GM19193 (cell line): ENCODE results near the gene ITCH.

Experiments
- POLR2A ChIP-seq: IDR thresholded peaks from 4 replicates; pipeline ENCODE4 v1.6.1; 2011; ENCODE audit not compliant: insufficient read depth, insufficient read length; ENCODE audit errors: extremely low read depth

Gene ITCH

DNA sequence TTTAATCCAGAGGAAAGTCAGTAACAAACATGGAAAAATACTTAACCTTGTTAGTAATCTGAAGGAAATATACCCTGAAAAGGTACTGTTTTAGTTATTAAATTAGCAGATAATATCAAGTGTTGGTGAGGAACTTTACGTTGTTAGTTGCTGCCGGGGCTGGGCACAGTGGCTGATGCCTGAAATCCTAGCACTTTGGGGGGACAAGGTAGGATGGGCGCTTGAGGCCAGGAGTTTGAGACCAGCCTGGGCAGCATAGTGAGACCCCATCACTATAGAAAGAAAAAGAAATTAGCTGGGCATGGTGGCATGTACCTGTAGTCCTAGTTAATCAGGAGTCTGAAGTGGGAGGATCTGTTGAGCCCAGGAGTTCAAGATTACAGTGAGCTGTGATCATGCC, 80.5 kb downstream of the ITCH start:
- no peak for TF ChIP-seq POLR2A

DNA sequence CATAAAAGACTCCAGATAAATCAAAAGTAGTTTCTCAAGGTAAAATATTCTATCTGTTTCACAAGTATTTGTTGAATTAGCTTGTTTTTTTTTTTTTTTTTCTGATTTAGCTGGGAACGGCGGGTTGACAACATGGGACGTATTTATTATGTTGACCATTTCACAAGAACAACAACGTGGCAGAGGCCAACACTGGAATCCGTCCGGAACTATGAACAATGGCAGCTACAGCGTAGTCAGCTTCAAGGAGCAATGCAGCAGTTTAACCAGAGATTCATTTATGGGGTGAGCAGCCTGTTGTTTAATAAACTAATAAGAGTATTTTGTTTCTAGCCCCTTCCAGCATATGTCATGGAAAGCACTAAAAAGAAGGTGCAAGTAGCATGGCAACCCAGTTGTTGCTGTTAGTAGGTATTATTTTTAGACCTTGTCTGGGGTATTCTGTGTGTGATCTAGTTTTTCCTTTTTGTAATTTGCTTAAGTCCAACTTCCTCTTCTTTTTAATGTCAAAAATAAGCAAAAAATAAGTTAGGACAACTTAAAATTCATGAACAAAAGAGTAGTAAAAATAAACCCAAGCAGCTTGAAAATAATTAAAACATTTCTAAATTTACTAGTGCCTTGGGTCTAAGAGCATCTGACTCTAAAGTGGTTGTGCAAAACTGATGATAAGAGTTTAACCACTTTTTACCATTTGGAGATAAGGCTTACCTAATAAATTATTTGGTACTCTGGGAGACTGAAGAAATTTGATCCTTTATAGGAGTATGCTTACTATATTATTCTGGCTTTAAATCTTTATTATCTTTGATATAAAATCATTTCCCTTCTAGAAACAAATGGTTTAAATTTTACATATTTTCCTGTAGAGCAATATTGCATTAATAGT, 82.3 kb downstream of the ITCH start:
- no peak for TF ChIP-seq POLR2A

DNA sequence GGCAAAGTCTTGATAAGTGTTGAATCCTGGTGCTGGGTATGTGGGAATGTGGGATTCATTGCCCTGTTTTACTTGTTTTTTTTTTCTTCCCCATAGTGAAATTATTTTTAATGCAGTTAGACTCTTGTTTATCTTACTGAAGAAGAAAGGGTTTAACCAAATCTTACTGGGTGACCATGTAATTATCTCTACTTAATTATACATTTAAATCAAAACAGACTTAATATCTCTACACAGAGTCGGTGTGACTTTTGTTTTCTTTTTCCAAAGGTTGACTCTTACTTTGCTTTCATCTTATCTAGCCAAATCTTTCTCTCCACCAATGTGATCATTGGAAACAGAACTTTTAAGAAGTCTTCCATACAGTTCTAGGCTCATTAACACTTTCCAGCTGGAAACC, 85.4 kb downstream of the ITCH start:
- TF ChIP-seq POLR2A: no peak

DNA sequence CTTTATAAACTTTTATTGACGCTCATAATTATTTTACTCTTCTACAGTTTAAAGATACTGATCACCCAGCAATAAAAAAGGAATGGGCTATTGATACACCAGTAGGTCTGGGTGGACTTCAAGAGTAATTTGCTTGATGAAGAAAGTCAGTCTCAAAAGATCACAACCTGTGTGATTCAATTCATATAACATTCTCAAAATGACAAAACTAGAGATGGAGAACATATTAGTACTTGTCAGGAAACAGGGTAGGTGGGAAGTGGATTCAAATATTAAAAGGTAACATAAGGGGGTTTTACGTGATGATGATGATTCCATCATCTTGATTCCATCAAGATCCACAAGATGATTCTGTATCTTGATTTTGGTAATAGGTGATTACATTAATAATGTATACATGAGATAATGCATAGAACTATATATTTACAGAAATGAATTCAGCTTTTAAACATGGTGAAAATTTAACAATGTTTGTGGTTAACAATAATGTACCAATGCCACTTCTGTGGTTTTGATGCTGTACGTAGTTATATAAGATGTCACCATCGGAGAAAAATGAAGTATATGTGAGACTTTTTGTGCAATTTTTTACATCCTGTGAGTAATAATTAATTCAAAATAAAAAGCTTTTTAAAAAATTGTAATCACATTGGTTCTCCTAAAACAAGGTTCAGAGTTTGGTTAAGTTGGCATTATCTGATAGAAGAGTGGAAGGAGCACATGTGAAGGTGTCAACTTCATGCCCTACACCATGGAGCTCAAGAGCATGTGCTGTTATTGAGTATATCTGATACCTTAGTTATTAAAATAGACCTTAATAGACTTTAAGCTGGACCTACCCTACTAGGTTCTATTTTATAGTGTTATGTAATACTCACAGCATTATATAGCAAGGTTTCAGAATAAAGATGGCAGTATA, 86.9 kb downstream of the ITCH start:
- no peak for TF ChIP-seq POLR2A

DNA sequence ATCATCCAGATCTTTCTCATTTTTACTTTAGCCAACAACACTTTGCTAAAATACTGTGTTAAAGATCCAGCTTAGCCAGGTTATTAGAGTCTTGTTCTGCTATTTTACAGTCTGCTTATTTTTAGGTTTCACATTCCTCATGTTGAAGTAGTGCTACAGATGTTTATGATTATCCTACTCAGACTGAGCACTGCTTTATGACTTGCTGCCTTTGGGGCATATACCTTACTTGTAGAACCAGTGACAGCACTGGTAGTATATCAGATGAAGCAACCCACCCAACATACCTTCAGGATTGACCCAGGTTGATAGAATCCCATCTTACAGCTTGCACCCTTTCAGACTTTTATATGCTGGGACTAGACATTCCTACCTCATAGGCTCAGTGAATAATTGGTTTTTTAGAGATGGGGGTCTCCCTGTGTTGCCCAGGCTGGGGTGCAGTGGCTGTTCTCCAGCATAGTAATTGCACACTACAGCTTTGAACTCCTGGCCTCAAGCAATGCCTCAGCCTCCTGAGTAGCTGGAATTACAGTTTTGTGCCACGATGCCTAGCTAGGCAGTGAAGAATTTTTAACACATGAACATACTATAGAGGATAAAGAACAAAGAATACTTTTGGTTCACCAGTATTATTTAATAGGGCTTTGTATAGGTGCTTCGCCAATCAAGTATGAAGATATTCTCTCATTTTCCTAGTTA, 89.4 kb downstream of the ITCH start:
- no peak for TF ChIP-seq POLR2A

DNA sequence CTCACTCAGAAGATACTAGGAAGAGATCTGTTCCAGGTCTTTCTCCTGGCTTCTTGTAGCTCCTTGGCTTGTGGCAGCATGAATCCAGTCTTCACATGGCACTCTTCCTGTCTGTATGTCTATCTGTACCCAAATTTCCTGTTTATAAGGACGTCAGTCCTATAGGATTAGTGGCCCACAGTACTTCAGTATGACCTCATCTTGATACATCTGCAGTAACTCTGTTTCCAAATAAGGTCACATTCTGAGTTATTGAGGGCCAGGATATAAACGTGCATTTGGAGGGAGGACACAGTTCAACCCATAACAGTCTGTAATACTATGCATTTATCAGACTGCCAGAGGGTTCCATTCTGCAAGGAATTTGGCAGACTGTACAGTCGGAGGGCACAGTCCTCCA, 95.6 kb downstream of the ITCH start:
- no peak for TF ChIP-seq POLR2A

DNA sequence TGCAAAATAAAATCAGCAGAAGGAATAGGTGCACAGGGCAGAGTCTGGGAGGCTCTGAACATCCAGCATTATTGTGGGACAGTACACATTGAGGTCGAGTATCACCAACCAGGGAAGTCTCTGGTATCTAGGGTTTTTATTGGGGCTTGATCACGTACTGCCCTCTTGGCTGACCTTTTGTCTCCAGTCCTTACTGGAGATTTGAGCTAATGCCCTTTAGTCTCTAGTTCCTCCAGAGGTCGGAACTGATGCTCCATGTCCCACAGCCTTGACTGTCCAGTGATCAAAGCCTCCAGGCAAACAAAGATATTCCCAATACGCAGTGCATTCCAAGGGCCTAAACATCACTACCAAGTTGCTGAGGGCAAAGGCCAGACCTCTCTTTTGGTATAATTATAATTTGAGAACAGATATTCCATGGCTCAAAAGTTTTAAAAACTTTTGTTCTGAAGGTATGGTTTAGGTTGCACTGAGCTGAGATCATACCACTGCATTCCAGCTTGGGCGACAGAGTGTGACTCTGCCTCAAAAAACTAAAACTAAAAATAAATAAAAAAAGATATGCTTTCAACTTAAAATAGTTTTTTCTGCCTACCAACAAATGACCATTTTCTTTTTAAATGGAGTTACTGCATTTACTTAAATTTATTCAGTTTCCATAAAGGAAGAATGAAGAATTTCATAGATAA, 96.3 kb downstream of the ITCH start:
- TF ChIP-seq POLR2A: no peak

DNA sequence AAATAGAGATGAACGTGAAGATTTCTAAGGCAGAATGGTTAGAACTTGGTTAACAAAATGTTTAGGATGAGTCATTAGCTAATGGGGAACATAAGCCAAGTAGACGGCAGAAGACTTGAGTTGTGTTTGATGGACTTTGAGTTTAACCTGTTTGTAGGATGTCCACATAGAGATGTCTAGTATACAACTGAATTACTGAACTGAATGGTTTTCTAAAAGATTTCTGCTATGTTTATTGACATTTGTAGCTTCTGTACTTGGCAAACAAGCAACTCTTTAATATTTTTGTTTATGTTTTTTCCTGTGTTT, 98.7 kb downstream of the ITCH start:
- no peak for TF ChIP-seq POLR2A

DNA sequence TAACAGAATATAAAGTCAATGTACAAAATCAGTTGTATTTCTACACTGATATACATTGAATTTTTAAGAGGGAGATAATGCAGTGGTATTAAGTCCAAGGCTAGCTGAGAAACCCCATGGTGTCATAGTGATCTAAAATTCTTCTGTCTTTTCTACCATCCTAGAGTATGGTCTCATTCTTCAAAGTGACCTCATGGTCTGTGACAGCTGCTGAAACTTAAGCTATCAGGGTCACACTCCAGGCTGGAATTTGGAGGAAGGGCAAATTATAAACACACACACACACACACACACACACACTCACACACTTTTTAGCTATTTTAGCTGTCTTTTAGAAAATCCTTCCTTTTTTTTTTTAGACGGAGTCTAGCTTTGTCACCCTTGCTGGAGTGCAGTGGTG, 105.9 kb downstream of the ITCH start:
- no peak for TF ChIP-seq POLR2A

DNA sequence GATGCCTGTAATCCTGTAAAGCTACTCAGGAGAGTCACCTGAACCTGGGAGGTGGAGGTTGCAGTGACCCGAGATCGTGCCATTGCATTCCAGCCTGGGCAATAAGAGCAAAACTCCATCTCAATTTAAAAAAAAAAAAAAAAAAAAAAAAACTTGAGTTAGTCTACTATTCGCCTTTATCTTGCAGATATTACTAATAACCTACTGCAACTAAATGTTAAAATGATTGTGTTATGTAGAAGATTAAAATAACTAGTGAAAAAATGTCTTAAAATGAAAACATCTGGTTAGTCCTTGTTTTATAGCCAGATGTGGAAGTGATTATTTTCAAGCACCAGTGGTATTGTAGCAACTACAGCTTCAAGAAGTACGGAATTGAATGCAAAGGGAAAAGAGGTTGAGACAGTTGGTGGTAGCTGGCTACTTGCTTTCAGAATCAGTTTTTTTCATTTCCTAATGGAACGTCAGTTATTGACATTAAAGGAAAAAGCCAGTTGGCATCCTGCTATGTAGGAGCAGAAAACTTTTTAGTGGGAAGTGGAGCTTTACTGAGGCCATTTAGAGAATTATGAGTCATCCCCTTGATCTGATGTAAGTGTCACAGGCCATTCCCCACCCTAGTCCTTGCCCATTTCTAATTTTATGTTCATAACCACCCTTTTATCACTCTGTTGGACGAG, 109.3 kb downstream of the ITCH start:
- no peak for TF ChIP-seq POLR2A

DNA sequence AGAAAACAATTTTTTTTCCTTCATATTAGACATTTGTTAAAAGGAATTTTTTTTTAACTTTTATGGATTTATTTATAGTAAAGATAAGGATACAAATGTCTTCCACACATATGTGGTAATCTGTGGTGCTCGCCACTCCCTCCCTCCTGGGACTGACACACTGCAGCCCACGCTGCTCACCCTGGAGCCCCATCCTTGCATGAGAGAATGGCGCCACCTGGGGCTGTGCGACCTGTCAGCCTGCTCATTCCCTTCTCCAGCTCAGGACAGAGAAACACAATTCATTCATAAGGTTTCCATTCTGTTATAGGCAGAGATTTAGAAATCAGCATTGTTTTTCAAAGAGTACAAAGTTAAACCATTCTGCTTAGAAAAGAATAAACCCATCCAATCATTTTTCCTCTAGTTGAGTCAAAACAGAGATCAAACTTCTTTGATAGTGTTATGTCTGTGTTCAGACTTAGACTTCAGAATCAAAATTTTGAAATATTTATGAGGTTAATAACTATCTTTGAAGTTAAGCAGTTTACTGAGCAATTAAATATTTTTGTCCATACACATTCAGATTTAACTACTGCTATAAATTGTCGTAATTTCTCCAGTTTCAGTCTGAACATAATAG, 110.3 kb downstream of the ITCH start:
- no peak for TF ChIP-seq POLR2A

DNA sequence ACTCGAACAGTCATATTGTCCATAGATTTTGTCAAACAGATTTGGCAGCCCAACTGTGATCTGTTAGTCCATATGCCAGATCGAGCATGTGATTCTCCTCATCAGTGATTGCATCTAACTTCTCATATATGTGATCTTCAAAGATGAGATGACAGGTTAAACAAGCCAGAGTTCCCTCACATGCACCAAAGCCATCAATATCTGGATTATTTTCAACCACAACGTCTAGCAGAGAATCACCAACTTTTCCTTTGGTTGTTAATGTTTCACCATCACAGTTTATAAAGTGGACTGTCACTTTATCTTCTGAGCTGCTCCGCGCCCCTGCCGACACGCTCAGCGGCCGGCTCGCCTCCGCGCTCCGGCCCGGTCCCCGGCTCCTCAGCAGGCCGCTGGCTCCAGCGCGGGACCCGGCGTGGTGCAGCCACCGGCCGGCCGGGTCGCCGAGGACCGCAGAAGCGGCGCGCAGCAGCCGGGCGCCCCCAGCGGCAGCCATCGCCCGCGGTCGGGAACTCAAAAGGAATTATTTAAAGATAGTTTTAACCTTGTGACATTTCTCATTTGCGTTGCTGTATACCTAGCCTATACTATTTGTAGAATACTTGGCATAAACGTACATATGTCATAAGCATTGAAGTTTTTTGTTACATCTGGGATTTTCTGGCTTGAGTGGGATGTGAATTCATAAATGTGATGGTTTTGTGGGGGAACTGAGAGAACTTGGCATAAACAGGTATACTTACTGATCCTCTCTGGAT, 113.1 kb downstream of the ITCH start:
- TF ChIP-seq POLR2A: no peak

DNA sequence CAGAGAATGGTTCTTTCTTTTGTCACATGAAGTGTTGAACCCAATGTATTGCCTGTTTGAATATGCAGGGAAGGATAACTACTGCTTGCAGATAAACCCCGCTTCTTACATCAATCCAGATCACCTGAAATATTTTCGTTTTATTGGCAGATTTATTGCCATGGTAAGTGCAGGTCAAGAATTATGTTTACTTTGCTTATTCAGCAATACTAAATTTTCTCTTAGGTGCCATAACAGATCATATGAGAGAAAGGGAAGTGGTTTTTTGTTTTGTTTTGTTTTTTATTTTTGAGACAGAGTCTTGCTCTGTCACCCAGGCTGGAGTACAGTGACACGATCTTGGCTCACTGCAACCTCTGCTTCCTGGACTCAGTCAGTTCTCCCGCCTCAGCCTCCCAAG, 116.6 kb downstream of the ITCH start:
- no peak for TF ChIP-seq POLR2A
